A673 (cell line): ENCODE results near the gene ADGRG3.

ENCODE experiments used
- EZH2 ChIP-seq: fragments of 200-600 bp; sonication (generic); IDR thresholded peaks from 2 replicates; pipeline ENCODE4 v1.6.1; 2017; ENCODE audit warnings: borderline replicate concordance, low read depth, mild to moderate bottlenecking, mixed read lengths, antibody characterized with exemption, low read length; ENCODE audit not compliant: poor library complexity, severe bottlenecking
- TF ChIP-seq, protein P1 (sequence below): fragments of 300-800, 200-600 bp; sonication (generic); conservative IDR thresholded peaks from 2 replicates; pipeline ENCODE4 v1.5.1; 2017; ENCODE audit warnings: low read depth, mild to moderate bottlenecking, antibody characterized with exemption, low read length, moderate library complexity, mixed read lengths

DNA sequence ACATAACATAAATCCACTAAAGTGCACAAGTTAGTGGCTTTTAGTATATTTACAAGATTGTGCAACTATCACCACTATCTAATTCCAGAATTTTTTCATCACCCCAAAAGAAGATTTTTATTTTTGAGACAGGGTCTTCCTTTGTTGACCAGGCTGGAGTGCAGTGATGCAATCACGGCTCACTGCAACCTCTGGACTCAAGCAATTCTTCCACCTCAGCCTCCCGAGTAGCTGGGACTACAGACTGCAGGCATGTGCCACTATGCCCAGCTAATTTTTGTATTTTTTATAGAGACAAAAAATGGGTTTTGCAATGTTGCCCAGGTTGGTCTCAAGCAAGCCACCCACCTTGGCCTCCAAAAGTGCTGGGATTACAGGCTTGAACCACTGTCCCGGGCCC lies 41.6 kb downstream of the ADGRG3 start:
- TF ChIP-seq, protein P1, sequence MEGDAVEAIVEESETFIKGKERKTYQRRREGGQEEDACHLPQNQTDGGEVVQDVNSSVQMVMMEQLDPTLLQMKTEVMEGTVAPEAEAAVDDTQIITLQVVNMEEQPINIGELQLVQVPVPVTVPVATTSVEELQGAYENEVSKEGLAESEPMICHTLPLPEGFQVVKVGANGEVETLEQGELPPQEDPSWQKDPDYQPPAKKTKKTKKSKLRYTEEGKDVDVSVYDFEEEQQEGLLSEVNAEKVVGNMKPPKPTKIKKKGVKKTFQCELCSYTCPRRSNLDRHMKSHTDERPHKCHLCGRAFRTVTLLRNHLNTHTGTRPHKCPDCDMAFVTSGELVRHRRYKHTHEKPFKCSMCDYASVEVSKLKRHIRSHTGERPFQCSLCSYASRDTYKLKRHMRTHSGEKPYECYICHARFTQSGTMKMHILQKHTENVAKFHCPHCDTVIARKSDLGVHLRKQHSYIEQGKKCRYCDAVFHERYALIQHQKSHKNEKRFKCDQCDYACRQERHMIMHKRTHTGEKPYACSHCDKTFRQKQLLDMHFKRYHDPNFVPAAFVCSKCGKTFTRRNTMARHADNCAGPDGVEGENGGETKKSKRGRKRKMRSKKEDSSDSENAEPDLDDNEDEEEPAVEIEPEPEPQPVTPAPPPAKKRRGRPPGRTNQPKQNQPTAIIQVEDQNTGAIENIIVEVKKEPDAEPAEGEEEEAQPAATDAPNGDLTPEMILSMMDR, result no peak
- no peak for TF ChIP-seq EZH2
